ENCODE results near the gene MCM3.

MCM3 gene

GRCh38 chr6:52284460-52285176 is at the start of gene MCM3:
MCM3 (minus strand) TSS chr6:52284742; CDS start chr6:52284674, 68 bp downstream.
- DNase-seq: peak; percentile 96 to 100 (median 98)
- intact Hi-C loops (cut with DNase I): loop anchor here (1.0 to 10.0 kb wide), 4 partner anchors 78 to 378 kb away; partner anchors contain the start of genes EFHC1, PAQR8 and TRAM2

DNA sequence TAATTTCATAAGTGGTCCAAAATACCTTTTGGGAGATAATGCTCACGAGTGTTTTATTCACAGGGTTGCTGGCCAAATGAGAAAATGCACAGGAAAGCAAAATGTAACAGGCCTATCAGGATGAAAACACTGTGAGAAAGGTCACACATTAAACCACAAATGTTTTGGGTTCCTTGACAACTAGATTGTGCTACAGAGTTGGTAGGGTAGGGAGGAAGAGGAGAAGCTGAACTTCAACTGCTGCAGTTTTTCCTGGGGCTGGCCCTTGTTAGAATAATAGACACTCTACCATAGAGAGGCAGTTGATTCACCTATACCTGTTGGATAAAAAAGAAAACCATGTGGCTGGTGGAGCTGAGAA is 49.3 kb upstream of the MCM3 start:
- intact Hi-C loops (cut with DNase I): no loop called here

DNA sequence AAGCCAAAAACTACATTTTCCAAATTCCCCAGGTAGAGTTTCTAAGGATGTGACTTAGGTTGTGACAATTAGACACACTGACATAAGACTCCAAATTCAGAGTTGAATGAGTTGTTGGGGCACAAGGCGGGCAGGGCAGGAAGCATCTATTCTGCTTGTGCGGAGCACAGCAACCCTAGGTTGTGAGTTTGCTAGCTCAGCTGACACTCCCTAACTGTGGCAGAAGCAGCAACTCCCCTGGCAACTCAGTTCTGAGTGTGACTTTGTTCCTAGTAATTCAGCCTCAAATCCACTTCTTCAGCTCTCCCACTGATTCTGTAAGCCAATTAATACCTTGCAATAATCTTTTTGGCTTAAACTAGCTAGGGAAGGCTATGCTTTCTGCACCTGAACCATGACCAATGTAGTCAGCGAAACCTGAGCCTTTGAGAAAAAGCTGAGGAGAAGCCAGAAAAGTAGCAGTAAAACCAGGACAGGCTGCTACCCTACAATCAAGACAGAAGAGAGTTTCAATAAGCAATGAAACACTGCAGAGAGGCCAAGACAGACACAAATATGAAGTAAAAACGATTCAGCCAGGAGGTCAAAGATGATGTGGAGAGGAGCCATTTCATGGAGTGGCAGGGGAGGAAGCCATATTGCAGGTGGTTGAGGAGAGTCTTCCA is 47.4 kb upstream of the MCM3 start:
- DNase-seq: no peak
- intact Hi-C loops (cut with DNase I): no loop called here

More for the DNA sequence above, 49.3 kb upstream of the MCM3 start:
- no peak for DNase-seq

- intact Hi-C loops (cut with DNase I): no loop called here
- DNase-seq: no peak
Measured at GRCh38 chr6:52330470-52330869, 45.9 kb upstream of the MCM3 start.

GRCh38 chr6:52328729-52329128 is 44.2 kb upstream of the MCM3 start:
- intact Hi-C loops (cut with DNase I): no loop called here
- DNase-seq: no peak

GRCh38 chr6:52328303-52328662 is 43.7 kb upstream of the MCM3 start:
- intact Hi-C loops (cut with DNase I): no loop called here
- DNase-seq: no peak

GRCh38 chr6:52326540-52327364 is 42.2 kb upstream of the MCM3 start:
- intact Hi-C loops (cut with DNase I): no loop called here
- DNase-seq: no peak

GRCh38 chr6:52325695-52326471 is 41.3 kb upstream of the MCM3 start:
- intact Hi-C loops (cut with DNase I): no loop called here
- DNase-seq: no peak

DNA sequence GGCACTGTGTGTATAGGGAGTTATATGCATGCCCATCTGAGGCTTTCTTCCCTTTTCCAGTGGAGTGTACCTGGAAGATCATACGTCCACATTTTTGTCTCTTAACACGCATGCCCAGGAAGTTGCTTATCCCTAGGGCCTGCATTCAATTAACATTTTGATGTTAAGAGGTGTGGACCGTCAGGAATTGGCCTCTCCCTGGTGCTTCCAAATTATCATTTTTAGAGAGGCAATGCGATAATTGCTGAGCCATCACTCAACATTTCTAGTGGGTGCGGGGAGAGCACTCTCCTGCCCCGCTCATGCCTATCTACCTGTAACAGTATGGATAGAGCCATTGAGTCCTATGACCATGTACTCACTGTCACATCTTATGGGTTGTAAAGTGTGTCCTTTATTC is 39.6 kb upstream of the MCM3 start:
- no peak for DNase-seq
- intact Hi-C loops (cut with DNase I): no loop called here

DNA sequence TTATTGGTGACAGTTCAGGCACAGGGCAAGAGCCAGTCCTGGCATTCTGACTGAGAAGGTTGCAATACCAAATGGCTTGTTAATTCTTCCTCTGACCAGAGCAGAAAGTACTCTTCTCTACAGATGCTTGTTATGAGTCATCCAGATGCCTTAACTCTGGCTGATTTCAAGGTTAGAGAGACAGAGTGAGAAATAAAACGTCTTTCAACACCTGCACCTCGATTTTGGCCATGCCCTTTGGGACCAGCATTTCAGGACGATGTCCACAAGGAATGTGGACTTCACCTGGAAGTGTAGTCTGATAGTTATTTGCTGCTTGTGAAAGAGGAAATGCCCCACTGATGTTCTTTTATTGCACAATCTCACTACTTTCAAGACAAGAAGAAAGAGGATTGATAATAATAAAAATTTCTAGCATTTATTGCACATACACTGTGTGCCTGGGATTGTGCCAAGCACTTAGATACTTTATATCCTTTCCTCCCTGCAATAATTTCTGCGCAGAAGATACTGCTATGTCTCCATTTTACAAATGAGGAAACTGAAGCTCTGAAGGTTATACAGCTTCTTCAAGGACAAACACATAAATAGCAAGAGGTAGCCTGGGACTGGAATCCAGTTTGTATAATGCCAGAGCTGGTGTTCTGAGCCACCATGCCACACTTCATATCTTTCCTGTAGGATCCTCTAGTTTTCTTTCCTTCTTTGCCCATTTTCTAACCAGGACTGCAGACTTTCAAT is 33.5 kb upstream of the MCM3 start:
- DNase-seq: no peak
- intact Hi-C loops (cut with DNase I): no loop called here

DNA sequence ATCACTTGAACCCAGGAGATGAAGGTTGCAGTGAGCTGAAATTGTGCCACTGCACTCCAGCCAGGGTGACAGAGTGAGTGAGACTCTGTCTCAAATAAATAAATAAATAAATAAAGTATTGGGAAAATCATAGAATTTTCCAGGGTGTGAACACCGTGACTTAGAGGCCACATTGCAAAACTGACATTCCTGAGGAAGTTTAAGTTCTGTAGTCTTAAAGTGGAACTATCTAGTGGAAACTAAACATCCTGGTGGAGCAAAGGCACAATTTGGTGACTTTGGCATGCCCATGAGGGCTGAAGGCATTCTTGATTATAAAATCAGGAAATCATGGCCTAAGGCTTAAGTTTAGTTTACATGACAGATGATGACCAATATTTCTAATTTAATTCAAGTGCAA is 32.7 kb upstream of the MCM3 start:
- intact Hi-C loops (cut with DNase I): no loop called here
- DNase-seq: no peak

- DNase-seq: no peak
- intact Hi-C loops (cut with DNase I): no loop called here
Measured at GRCh38 chr6:52314752-52315151, 30.2 kb upstream of the MCM3 start.

- intact Hi-C loops (cut with DNase I): no loop called here
- no peak for DNase-seq
Measured at GRCh38 chr6:52312461-52312860, 27.9 kb upstream of the MCM3 start.

DNA sequence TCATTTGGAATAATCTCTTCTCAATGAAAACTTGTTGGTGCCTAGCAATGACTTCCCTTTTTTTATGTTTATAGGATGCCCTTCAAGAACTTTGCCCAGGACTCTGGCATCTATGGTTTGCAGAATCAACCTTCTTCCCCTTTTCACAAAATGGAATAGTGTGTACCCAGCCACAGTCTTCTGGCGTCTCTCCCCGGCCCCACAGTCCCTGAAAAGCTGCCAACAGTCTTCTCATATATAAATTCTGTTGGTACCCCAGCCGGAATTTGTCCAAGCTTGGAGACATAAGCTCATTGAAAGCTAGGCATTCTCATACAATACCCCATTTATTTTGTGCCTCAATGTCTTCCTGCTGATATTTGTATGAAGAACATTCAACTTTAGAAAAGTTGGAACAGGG is 26.4 kb upstream of the MCM3 start:
- intact Hi-C loops (cut with DNase I): no loop called here
- DNase-seq: peak in 7 of 10 donors; percentile 17 to 79 (median 25)

GRCh38 chr6:52307900-52308372 is 23.4 kb upstream of the MCM3 start:
- DNase-seq: no peak
- intact Hi-C loops (cut with DNase I): no loop called here

DNA sequence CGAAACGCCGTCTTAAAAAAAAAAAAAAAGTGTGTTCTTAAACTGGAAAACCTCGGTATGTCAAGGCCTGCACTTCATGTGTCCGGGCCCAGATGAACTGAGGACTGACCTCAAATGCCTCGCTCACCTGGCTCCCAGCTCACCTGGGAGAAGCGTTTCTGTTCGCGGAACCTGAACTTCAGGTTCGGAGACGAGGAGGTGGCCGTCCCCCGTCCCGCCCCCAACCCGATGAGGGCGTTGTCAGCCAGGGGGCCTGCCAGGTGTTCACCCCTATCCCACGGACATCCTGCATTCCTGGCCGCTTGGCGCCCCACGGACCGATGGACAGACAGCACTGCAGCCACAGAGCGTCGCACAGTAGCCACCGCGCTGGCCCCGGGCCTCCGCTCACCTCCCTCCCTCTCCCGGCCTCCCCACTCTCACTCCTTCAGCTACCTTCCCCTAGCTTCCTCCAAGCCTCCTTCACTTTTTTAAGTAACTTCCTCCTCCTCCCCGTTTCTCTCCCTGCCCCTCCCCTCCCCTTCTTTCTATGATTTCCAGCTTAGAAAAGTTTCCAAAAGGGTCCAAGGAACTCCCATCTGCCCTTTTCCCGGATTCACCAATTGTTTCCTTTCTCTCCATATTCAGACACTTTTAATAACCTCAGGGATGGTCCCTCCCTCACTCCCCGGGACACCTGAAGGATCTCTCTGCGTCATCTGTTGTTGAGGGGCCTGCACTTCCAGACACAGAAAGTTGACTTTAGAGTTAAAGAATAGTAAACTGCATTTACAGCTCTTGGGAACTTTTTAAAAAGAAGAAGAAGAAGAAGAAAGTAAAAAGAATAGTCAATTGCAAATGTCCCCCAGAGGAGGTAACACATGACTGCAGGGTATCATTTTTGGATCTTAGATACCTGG is 22.7 kb upstream of the MCM3 start:
- intact Hi-C loops (cut with DNase I): no loop called here
- DNase-seq: no peak

- intact Hi-C loops (cut with DNase I): no loop called here
- DNase-seq: no peak
Measured at GRCh38 chr6:52305948-52306767, 21.6 kb upstream of the MCM3 start.

DNA sequence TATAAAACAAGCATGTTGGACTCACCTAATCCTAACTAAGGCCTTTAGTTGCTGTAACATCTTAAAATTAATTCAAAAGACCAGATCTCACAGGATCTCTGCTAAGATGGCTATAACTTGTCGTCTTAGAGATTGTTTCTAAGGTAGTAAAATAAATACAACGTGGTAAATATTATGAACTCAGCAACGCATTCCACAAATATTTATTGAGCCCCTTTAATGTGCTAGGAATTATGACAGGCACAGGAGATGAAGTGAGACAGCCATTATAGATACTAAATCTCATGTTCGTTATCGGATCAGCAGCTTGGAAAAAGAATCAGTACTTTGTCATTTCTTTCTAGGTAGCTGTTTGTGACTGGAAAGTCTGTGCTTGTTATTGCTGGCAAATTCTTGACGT is 20.9 kb upstream of the MCM3 start:
- intact Hi-C loops (cut with DNase I): no loop called here
- DNase-seq: no peak
